NCI-H69 (cell line): ENCODE results near the gene FILIP1.

ENCODE experiments used
- DNase-seq: peaks from one replicate; lab custom pipeline; 2025; lab: John Stamatoyannopoulos, UW

Gene FILIP1

DNA sequence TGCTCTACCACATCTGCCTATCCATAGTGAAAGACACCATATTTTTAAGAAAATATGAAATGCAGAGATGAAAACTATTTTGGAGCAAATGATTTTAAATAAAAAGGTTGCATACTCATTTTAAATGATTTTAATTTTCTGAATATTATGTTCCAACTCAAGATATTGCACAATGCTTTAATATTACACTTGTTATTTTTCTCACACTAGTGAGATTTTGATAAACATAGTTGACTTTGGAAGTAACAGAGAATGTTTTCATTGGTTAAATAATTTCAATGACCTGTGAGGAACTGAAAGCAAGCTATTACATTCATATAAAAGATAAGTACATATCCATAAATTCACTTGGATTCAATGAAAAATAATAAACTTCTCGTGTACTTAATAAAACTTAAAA is 201.9 kb downstream of the FILIP1 start:
- no peak for DNase-seq

DNA sequence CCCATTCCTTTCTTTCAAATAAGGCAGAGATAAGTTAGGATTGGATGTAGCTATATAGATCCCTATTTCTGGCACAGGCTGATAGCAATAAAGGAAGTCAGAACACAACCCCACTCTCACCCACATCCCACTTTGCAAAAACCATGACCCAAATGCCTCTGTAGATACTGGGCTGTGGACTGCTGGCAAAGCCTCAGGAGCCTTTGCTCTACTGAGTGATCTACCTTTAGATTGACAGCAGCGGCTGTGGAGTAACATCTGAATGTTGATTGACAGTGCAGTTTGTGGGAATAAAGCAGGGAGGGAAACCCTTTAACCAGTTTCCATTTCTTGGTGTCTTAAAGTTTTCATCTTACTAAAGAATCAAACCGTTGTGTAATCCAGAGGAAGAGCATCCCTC is 202.3 kb downstream of the FILIP1 start:
- DNase-seq, result no peak

DNA sequence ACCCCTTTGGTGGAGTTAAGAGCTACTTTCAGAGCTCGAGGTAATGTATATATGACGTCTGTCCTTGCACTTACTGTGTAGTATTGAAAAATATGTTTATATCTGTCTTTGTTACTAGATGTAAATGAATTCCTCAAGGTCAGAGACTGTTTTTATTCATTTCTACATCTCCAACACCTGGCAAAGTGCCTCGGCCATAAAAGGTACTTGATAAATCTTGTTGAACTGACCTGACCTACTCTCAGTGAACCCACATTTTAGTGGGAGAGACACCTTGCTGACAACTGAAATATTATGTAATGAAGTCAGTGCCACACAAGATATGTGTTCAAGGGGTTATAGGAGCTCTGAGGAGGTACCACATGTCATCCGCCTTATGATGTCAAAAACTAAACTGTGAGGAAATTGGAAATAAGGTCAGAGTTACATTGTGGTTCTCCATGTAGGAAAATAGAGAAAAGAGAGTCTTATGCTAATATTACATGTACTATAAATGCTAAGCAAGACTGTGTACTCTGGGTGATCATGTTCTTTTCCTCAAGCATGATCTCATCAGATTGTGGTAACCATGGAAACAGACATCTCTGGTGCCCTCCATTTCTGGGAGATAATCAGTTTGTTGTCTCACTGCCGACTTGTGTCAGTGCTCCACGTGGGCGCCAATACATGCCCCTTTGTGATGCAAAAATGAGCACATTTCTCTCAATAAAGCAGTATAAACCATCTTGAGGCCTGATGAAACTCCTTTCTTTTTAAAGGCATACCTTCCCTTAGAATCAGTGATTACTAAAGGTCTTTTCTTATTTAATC is 203.3 kb downstream of the FILIP1 start:
- no peak for DNase-seq

DNA sequence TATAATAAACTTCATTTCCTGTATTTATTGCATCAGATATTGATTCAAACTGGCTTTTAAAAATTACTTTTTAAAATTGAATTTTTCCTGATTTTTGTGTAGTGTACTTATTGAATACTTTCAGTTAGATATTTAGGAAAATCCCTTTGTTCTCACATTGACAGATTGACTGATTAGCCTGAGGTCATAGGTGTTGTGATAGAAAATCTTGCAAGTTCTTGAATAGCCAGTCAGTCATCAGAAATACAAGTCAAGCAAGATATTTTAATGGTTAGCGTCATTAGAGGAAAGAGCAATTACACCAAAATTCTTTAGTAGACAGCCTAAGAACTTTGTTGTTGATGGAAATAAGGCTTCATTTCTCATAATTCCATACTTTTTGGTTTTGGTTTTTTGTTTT is 205.6 kb downstream of the FILIP1 start:
- no peak for DNase-seq

DNA sequence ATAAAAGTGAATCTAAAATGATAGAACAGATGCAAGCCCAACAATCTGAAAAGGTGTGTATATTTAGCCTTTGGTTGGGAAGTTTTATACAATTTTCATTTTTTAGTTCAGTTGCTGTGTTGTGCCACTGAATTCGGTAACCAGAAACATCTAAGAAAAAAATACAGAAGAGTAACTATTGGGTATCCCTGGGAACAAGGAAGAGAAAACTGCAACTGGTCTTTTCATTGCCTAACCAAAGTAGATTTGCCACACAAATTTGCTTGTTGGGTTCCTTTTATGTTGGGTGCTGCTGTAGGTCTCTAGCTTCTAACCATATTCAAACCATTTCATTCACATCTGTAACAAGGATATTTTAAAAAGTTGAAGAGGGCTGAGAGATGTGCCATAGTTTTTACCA is 206.2 kb downstream of the FILIP1 start:
- no peak for DNase-seq

DNA sequence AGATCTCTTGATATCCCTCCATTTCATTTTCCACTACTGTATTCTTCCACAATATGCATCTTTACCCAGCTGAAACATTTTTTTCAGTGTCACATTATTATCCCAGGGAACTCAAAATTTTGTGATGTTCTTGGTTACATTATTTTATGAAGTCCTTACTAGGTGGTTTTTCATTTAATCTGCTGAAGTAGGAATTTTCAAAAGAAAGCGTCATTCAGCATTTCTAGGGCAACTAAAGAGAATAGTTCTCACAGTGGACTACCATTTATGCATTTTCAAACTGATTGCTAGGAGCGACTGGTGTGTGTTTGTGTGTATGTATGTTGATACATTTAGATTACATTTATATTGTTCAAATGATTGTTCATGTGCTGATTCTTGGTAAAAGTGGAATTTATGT is 206.6 kb downstream of the FILIP1 start:
- DNase-seq, result no peak

DNA sequence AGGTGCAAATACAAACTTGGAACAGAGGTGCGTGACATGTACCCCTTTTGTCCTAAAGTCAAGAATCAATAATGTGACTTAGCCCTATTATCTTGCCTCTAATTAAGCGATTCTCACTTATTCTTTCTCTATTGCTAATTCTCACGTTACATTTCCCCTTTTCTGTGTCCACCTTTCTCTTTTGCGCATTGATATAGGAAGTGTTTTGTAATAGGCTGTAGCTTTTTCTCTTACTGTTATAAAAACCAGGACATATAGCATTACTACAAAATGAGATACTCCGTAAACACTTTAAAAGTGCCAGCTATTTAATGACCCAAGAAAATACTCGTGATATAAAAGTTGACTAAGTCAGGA is 208.3 kb downstream of the FILIP1 start:
- peak; percentile 77 for DNase-seq

DNA sequence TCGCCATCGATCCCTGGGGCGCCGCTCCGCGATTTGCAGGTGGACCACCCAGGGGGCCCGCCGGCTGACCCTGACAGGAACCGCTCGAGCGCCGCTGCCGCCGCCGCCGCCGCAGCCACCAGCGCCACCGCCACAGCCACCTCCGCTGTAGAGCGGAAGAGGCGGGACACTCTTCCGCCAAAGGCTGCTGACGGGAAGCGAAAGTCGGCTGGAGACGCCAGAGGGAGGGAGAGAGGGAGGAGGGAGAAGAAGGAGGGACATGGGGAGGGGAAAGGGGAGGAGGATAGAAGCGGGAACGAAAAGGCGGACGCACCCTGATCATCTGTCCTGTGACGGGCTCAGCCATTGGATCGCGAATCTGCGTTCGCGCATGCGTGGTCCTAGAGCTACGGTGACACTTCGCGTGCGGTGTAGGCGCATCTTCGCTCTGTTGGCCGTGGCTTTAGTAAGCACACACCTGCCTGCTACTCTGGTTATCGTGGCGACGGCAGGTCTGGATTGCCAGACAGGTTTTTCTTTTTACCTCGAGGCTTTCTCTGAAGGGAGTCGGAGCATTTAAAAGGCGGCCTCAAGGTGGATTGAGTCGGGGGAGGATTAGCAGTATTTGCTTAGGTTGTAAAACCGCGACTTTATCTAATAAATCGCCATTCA is 208.8 kb downstream of the FILIP1 start, which contains the start of gene TMEM30A:
TSS of gene TMEM30A (minus strand) at position 161 of the 651 bp plus-strand sequence. CDS start at position 7, 154 bp downstream.
- DNase-seq, result peak; percentile 99

DNA sequence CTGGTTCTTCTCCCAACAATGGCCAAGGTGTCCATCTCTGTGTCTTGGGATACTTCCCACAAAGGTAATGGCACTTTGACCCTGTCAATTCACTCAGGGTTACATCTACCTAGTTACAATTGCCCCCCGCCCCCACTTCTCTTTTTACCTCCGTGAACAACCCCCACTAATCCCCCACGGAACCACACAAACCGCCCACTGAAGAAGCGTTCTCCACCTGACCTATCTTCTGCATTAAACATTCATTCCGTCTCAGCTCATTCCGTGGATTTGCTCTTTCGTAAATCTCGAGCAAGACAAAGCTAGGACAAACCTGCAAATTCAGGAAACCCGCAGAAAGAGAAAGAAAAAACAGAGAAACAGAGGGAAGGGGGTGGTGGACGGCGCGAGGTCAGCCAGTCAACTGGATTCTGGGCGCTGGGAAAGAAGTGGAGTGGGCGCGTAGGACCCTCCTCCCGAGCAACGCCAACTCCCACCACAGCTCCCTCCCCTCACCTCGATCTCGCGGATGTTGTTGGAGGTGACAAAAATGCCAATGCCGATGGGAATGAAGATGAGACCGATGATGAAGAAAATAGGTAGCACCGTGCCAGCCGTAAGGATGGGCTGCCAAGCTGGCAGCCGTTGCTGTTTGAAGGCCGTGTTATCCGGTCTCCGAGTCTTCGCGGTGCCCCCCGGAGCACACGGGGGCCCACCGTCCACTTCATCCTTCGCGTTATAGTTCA is 209.5 kb downstream of the FILIP1 start:
- DNase-seq, result peak; percentile 81

DNA sequence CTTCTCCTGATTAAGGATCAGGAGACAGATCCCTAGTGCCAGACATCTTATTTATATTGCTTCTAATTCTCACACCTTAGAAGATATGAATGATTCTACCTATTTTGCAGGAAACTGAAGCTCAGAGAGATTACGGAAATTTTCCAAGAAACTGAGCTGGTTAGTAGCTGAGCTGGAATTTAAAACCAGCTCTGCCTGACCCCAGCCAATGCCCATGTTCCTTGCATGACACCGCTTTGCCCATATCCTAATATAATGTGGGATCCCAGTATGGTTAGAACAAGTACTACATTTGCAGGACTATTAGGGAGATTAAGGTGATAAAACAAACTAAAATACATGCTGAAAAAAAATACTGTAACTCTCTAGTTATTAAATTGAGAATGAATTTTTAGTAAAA is 210.9 kb downstream of the FILIP1 start:
- DNase-seq, result peak; percentile 11

DNA sequence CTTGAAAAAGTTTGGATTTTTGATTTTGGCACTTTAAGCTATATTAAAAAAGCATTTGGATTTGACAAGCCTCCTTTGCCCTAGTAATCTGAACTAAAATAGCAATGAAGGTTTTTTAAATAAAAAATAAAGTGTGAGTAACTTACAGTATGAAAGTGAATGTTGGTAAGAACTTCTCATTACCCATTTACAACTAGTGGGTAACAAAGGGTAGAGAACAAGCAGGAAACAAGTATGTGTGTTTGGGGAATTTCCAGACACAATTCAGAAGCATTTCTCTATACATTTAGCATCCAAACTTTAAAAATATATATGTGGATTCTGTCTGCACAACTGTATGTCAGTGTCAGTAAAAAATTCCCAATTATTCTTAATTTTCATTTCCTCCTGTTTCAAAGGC is 211.9 kb downstream of the FILIP1 start:
- DNase-seq, result no peak

DNA sequence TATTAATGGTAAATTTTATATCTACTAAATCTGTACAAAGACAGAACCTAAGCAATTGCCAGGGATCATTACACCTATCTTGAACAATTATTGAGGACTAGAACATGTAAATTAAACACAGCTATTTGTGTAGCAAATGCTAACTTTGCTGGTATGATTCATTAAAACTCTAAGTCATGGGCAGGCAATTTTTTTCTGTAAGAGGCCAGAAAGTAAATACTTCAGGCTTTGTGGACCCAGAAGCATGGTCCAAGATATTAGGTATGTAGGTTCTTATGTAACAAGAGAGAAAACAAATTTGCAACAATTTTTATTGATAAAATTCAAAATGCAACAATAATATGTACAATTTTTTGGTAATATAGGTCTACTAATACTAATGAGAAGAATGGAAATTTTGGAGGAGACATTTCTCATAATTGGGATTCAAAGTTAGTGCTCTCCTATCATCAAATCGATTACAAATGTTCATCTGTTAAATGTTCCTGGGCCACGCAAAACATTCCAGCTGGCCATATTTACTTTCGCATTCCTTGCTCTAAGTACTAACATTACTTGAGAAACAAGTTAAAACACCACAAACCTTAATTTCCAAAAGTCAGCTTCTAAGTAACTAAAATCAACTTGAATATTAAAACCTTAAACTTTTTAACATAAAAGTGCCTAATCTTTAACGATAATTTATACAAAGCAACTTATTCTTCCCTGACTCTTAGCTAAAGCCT is 213.3 kb downstream of the FILIP1 start:
- DNase-seq, result no peak

DNA sequence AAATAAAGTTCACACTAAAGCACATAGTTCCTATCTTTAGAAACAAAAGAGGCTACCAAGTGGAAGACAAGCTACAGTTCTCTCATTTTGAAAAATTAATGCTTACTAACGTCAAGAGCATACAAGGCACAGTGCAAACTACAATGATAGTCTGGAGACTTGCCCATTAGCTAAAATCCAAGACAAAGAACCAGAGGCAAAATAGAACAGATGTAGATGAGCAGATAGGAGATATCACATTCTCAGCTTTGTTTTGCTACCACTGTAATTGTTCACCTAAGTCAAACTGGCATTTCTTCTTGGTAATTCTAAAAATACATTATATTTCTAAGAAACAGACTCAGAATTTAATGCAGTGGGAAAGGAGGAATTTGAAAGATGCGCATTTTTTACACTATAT is 214.2 kb downstream of the FILIP1 start:
- peak; percentile 26 for DNase-seq

DNA sequence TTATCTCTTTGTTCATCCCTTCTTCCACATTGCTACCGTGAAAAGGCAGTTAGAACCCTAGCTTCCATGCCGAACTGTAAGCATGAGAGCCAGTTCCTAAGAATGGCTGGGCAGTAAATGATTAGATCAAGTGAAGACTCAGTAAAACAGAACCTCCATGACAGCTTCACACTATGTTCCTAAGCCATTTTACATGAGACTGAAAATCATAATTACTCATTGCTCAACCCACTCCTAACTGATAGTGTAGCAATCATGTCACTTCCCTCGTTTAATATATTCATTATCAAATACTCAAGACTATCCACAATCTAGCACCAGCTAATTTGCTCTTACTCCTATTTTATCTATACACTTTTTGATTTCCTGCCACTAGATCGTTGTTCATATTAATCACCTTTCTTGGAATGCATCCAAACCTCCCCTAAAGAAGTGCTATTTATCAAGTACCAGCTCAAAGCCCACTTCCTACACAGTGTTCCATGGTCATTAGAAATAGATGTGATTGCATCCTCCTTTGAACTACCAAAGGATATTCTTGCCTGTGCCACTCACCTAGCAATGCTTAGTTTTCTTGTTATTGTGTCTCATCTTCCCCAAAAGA is 215.0 kb downstream of the FILIP1 start:
- peak; percentile 20 for DNase-seq

DNA sequence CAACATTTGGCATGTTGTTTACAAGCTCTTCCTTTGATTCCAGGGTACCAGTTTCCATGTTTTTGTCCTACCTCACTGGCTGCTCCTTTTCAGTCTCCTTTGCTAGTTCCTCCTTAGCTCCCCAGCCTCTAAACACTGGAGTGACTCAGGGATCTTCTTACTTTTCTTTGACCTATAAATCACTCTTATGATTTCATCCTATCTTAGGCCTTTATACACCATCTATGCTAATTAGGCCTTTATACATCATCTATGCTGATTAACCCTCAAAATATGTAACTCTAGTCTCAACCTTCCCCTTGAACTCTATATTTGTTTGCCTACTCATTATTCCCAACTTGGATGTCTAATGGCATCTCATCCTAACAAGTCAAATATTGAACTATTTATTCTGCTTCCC is 218.5 kb downstream of the FILIP1 start:
- no peak for DNase-seq

DNA sequence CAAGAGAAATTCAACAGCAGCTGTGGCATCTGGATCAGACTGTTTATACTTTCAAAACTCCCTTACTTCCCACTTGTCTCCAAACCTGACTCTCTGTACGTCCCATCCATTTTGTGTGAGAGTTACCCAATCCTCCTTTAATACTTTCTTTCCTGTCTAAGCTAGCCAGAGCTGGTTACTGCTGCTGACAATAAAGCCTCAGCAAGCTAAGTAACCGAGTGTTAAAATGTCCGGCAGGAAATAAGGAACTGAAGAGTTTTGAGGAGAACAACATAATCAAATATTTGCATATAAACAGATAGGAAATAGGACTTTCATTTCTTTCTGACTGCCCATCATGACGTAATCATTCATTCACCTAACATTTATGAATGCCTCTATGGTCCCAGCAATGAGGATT is 220.6 kb downstream of the FILIP1 start:
- no peak for DNase-seq

DNA sequence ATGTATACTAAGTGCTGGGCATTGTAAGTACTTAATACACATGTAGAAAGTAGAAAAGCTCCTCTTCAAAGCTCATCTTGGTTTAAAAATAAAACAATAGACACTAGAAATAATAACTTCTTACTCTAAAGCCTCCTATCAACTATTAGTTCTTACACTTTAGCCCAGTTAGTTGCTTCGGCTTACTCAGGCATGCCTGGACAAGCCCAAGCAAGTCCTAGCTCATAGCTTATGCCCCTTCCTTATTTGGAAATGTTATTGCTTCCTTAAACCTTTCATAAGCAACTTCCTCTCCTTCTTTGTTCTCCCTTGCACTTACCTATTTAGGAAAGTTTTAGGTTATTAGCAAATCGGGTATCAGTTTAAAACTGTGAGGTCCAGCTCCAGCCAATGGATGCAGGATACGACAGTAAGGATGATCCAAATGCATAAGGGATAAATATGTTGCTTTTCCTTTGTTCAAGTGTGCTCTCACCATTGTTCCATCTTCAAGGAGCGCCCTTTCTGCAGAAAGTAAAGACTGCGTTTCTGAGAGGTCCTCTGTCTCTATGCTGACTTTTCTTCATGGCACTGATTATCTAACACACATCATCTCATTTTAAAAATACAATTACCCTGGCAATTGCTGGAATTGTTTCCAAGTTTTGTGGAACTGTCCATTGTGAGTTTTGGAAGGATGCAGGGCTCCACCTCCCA is 221.3 kb downstream of the FILIP1 start:
- DNase-seq, result peak; percentile 40

DNA sequence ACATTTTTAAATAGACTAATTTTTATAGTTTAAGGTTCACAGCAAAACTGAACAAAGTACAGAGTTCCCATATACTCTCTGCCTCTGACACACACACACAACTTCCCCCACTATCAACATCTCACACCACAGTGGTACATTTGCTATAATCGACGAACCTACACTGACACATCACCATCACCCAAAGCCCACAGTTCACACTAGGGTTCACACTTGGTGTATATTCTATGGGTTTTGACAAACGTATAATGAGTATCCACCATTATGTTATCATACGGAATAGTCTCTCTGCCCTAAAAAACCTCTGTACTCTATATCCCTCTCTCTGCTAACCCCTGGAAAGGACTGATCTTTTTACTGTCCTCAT is 224.6 kb downstream of the FILIP1 start:
- DNase-seq, result no peak

DNA sequence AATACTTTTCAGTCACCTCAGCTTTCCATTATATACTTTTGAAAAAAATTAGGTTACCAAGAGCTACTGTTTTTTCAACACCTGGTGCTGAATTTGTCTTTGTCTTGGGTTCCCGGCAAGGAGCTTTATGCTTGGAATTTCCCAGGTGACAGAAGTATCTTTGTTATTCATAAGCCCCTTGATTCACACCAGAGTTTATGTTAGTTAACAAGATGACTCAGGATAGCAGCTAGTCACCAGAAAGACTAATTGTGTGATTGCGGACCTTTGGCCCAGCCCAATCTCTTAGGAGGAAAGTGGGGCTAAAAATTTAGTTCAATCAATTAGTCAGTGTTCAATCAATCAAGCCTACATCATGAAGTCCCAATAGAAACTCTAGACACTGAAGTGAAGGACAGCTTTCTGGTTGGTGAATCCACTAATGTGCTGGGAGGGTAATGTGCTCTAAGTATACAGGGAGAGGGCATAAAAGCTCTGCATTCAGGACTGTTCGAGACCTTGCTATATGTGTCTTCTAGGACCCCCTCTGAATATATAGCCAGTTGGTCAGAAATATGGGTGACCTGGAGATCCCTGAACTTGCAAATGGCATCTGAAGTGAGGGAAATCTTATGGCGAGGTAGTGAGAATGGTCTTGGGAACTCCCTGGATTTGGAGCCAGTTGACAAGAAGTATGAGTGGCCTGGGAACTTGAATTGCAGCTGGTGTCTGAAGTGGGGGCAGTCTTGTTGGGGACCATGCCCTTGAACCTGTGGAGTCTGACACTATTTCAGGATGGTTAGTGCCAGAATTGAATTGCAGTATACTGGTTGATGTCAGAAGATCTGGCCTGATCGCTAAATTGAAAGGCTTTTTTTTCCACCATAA is 225.2 kb downstream of the FILIP1 start:
- peak; percentile 60 for DNase-seq

DNA sequence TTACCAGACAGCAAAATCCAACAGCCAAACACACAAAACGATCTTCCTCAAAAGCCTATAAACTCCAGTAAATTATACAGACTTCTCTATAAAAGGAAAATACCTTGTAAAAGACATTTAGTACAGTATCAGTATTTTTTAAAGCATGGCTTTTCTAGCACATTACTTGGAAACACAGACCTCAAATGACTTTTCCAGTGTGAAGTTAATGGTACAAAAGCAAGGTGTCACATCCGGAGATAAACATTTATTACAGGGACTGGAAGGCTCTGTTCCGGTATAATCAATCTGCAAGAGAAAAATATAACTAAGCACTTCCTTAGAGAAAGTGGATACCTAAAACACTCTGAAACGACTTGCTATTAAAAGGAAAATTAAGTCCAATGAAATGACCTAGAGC is 226.1 kb downstream of the FILIP1 start:
- DNase-seq, result no peak
